ENCODE measurements around the gene DTX3. TPM values are rescaled to one million over a fixed set of nuclear protein-coding genes. Genes with fewer than 3 reads are reported as not detected.

DTX3 gene
- total RNA-seq, 1 experiment from 2014 or later = 67.5 TPM

DNA sequence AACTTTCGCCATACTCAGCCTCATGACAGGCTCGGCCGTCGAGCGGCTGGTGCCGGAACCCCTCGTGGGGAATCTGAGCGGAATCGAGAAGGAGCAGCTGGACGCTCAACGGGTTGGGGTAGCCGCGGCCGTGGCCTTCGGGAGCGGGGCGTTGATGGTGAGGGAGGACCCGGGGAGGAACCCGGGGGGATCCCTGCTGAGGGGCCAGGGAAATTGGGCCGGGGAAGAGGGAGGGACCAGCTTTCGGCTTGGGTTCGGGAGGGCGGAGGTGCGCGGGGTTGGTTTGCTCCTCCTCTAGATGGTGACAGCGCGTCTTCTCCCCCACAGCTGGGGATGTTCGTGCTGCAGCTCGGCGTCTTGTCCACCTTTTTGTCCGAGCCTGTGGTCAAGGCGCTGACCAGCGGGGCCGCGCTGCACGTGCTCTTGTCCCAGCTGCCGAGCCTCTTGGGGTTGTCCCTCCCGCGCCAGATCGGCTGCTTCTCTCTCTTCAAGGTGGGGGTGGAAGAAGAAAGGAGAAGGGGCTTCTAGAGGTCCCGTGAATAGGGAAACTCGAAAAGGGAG is 16.4 kb downstream of the DTX3 start:
- no peaks in the 10 kb centered on the region for H4K20me1 ChIP-seq (ENCODE audit: control insufficient read depth, insufficient read depth, insufficient read length)
- H3K27ac ChIP-seq (ENCODE audit: insufficient read length, low read depth, low read length) = no peak overlapping the region
- Mint-ChIP-seq H3K36me3 (ENCODE audit: insufficient read depth in 1 of 3, low read depth in 3 of 3) (peaks cover 0 to 19% (median 6%) of the 10 kb centered on the region in 3 experiments; a peak in 5 of 7 replicates), H3K27ac (no peak overlapping the region), H3K27me3 (ENCODE audit: low read depth) (peaks cover 96% of the 10 kb centered on the region), H3K4me1 (peaks cover 26 to 32% of the 10 kb centered on the region in 2 experiments), H3K4me3 (peak overlapping the region; percentile 62 to 83), H3K9me3 (peaks cover 0 to 5% of the 10 kb centered on the region in 2 experiments; a peak in 3 of 5 replicates)
- no peak overlapping the region for H3K23ac ChIP-seq (ENCODE audit: insufficient read length, low read depth, low read length)
- no peak overlapping the region for H3K14ac ChIP-seq (ENCODE audit: insufficient read depth, low read length)
- no peak overlapping the region for H4K5ac ChIP-seq (ENCODE audit: insufficient read length, low read depth, low read length)
- H3K27me3 ChIP-seq (ENCODE audit: insufficient read depth, low read length) = peaks cover 91% of the 10 kb centered on the region
- TF ChIP-seq, protein P1, sequence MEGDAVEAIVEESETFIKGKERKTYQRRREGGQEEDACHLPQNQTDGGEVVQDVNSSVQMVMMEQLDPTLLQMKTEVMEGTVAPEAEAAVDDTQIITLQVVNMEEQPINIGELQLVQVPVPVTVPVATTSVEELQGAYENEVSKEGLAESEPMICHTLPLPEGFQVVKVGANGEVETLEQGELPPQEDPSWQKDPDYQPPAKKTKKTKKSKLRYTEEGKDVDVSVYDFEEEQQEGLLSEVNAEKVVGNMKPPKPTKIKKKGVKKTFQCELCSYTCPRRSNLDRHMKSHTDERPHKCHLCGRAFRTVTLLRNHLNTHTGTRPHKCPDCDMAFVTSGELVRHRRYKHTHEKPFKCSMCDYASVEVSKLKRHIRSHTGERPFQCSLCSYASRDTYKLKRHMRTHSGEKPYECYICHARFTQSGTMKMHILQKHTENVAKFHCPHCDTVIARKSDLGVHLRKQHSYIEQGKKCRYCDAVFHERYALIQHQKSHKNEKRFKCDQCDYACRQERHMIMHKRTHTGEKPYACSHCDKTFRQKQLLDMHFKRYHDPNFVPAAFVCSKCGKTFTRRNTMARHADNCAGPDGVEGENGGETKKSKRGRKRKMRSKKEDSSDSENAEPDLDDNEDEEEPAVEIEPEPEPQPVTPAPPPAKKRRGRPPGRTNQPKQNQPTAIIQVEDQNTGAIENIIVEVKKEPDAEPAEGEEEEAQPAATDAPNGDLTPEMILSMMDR (conservative IDR thresholded peaks at IDR 0.05) = no peak
- no peaks in the 10 kb centered on the region for H3K4me1 ChIP-seq (ENCODE audit: insufficient read depth, low read length)
- WGBS (ENCODE audit: extremely low coverage, insufficient read length, low lambda C conversion rate) = no CpG with 5 or more reads among the region's 42 CpGs
- no peak overlapping the region for H2AFZ ChIP-seq (ENCODE audit: low read length)
- H4K91ac ChIP-seq (ENCODE audit: insufficient read length, low read depth, low read length) = no peak overlapping the region
- no peak overlapping the region for H2AK5ac ChIP-seq (ENCODE audit: insufficient read length, low read length)
- no peak overlapping the region for H3K9ac ChIP-seq (ENCODE audit: extremely low read depth, insufficient read length, low read length)
- no peak for DNase-seq
- H2BK120ac ChIP-seq (ENCODE audit: low read depth, low read length, poor library complexity, severe bottlenecking) = no peak overlapping the region
- no peak overlapping the region for H3K56ac ChIP-seq (ENCODE audit: insufficient read length, low read depth, low read length)
- H3K23me2 ChIP-seq (ENCODE audit: insufficient read length, low read depth, low read length, poor library complexity, severe bottlenecking) = peaks cover 12% of the 10 kb centered on the region
- H2BK5ac ChIP-seq (ENCODE audit: insufficient read length, low read length) = no peak overlapping the region
- no peak overlapping the region for H4K8ac ChIP-seq (replicated peaks; ENCODE audit: insufficient read length, low read depth, low read length)
- H3K79me2 ChIP-seq (ENCODE audit: insufficient read depth, low read length) = no peaks in the 10 kb centered on the region
- no peaks in the 10 kb centered on the region for H3K9me3 ChIP-seq (ENCODE audit: control insufficient read depth, low read depth, low read length)
- no peak overlapping the region for H2BK20ac ChIP-seq (ENCODE audit: low read depth, low read length, poor library complexity, severe bottlenecking)
- no peak overlapping the region for H2BK15ac ChIP-seq (ENCODE audit: low read depth, low read length)
- no peak overlapping the region for H3K4ac ChIP-seq (ENCODE audit: low read depth, low read length)
- H3K4me2 ChIP-seq (ENCODE audit: insufficient read depth, insufficient read length, low read length) = peak overlapping the region; percentile 75
- no peak overlapping the region for H2BK12ac ChIP-seq (ENCODE audit: insufficient read length, low read depth, low read length)
- H3T11ph ChIP-seq (ENCODE audit: low read length) = no peak overlapping the region
- no peak overlapping the region for H3K18ac ChIP-seq (ENCODE audit: insufficient read length, low read depth, low read length)
- H3K79me1 ChIP-seq (ENCODE audit: insufficient read depth, low read depth, low read length, poor library complexity, severe bottlenecking) = no peaks in the 10 kb centered on the region
